GM18499 (cell line): ENCODE measurements around the gene CACNA1S.

Experiments
- ATAC-seq: cut with Tn5 transposase; IDR thresholded peaks from one replicate; pipeline ENCODE4 v1.9.1; 2021; ENCODE audit warnings: moderate number of reproducible peaks; ENCODE audit not compliant: insufficient read depth, unreplicated experiment

The CACNA1S gene

GRCh38 chr1:201039876-201040275, 72.3 kb downstream of the CACNA1S start:
- no peak for ATAC-seq

GRCh38 chr1:201039418-201039817, 72.8 kb downstream of the CACNA1S start:
- ATAC-seq, result no peak

GRCh38 chr1:201038186-201038876, 73.9 kb downstream of the CACNA1S start:
- ATAC-seq, result no peak

- ATAC-seq, result no peak
Observed at GRCh38 chr1:201036188-201036842, 75.9 kb downstream of the CACNA1S start.

- ATAC-seq, result no peak
Observed at GRCh38 chr1:201034671-201035070, 77.6 kb downstream of the CACNA1S start.

- no peak for ATAC-seq
Observed at GRCh38 chr1:201032408-201032807, 79.8 kb downstream of the CACNA1S start.

GRCh38 chr1:201028461-201028889, 83.8 kb downstream of the CACNA1S start:
- no peak for ATAC-seq

GRCh38 chr1:201026836-201027235, 85.4 kb downstream of the CACNA1S start:
- ATAC-seq, result no peak

GRCh38 chr1:201026234-201026633, 86.0 kb downstream of the CACNA1S start:
- ATAC-seq, result no peak

GRCh38 chr1:201025571-201026002, 86.6 kb downstream of the CACNA1S start:
- no peak for ATAC-seq

- ATAC-seq, result no peak
Observed at GRCh38 chr1:201024625-201024998, 87.6 kb downstream of the CACNA1S start.

- no peak for ATAC-seq
Observed at GRCh38 chr1:201023920-201024624, 88.2 kb downstream of the CACNA1S start.

- no peak for ATAC-seq
Observed at GRCh38 chr1:201023517-201023902, 88.7 kb downstream of the CACNA1S start, which contains the start of gene KIF21B. Gene KIF21B, minus strand, starts transcription at chr1:201023714. Its CDS starts 331 bp downstream, at chr1:201023383.

GRCh38 chr1:201022820-201023516, 89.3 kb downstream of the CACNA1S start:
- no peak for ATAC-seq

GRCh38 chr1:201022493-201022819, 89.8 kb downstream of the CACNA1S start:
- ATAC-seq, result no peak

- no peak for ATAC-seq
Observed at GRCh38 chr1:201021630-201022492, 90.4 kb downstream of the CACNA1S start.

GRCh38 chr1:201020721-201021629, 91.3 kb downstream of the CACNA1S start:
- no peak for ATAC-seq

- ATAC-seq, result no peak
Observed at GRCh38 chr1:201020040-201020591, 92.1 kb downstream of the CACNA1S start.
